ENCODE results near the gene ZEB1.
A peak's percentile ranks its signal among the peaks of the same experiment; 100 is the strongest.

ZEB1 gene

GRCh38 chr10:31490858-31491504 is 172.0 kb downstream of the ZEB1 start:
- H3K9me3 ChIP-seq (replicated peaks in 1 of 2; ENCODE audit: control insufficient read depth in 2 of 2, insufficient read depth in 1 of 2, low read depth in 1 of 2, low read length in 2 of 2): peaks cover 0 to 4% of the 10 kb centered on the region in 2 donors
- no peak overlapping the region for H2AK5ac ChIP-seq (ENCODE audit: low read depth, low read length)
- no peak overlapping the region for H3K4me2 ChIP-seq (ENCODE audit: insufficient read depth, low read length, poor library complexity, severe bottlenecking)
- H3K27me3 ChIP-seq (ENCODE audit: control insufficient read depth in 3 of 3, insufficient read depth in 3 of 3, low read depth in 1 of 3, low read length in 3 of 3): no peaks in the 10 kb centered on the region
- no peaks in the 10 kb centered on the region for H3K4me1 ChIP-seq (ENCODE audit: control insufficient read depth in 2 of 2, insufficient read depth in 1 of 2, low read depth in 1 of 2, low read length in 2 of 2)
- H3K23ac ChIP-seq (ENCODE audit: low read depth, low read length, poor library complexity): no peak overlapping the region
- H2BK15ac ChIP-seq (ENCODE audit: low read length): no peak overlapping the region
- H3K36me3 ChIP-seq (replicated peaks in 1 of 2; ENCODE audit: control insufficient read depth in 2 of 2, insufficient read depth in 2 of 2, low read length in 2 of 2): no peaks in the 10 kb centered on the region
- DNase-seq (ENCODE audit: low spot score): peak; percentile 17
- H3K9ac ChIP-seq (ENCODE audit: low read depth, low read length, poor library complexity): no peak overlapping the region
- no CpG with 5 or more reads among the region's 1 CpG for WGBS, 2 donors (ENCODE audit: extremely low coverage in 2 of 2, insufficient read length in 2 of 2, insufficient replicate concordance in 1 of 2)
- H3K18ac ChIP-seq (ENCODE audit: low read length): no peak overlapping the region
- H2BK120ac ChIP-seq (ENCODE audit: low read depth, low read length): no peak overlapping the region
- no peaks in the 10 kb centered on the region for H3K79me1 ChIP-seq (ENCODE audit: low read depth, low read length)
- H2AFZ ChIP-seq (ENCODE audit: low read length): no peak overlapping the region
- H4K91ac ChIP-seq (ENCODE audit: low read depth, low read length, poor library complexity): no peak overlapping the region
- H4K8ac ChIP-seq (ENCODE audit: low read depth, low read length): no peak overlapping the region
- H2BK5ac ChIP-seq (ENCODE audit: low read length): no peak overlapping the region
- H3K4ac ChIP-seq (ENCODE audit: low read length): no peak overlapping the region
- H2BK12ac ChIP-seq (ENCODE audit: low read length): no peak overlapping the region
- no peak overlapping the region for H3K14ac ChIP-seq (ENCODE audit: low read length)
- no peak overlapping the region for H3K27ac ChIP-seq (replicated peaks; ENCODE audit: low read length)
- H3K4me3 ChIP-seq (ENCODE audit: low read length in 2 of 2): no peak overlapping the region

GRCh38 chr10:31507427-31507826 is 188.4 kb downstream of the ZEB1 start:
- H3K18ac ChIP-seq (ENCODE audit: low read length): no peak overlapping the region
- H3K36me3 ChIP-seq (replicated peaks in 1 of 2; ENCODE audit: control insufficient read depth in 2 of 2, insufficient read depth in 2 of 2, low read length in 2 of 2): peaks cover 3 to 26% of the 10 kb centered on the region in 2 donors
- H4K91ac ChIP-seq (ENCODE audit: low read depth, low read length, poor library complexity): no peak overlapping the region
- H3K27me3 ChIP-seq (ENCODE audit: control insufficient read depth in 3 of 3, insufficient read depth in 3 of 3, low read depth in 1 of 3, low read length in 3 of 3): no peaks in the 10 kb centered on the region
- H3K23ac ChIP-seq (ENCODE audit: low read depth, low read length, poor library complexity): no peak overlapping the region
- H3K9ac ChIP-seq (ENCODE audit: low read depth, low read length, poor library complexity): no peak overlapping the region
- no peak overlapping the region for H4K8ac ChIP-seq (ENCODE audit: low read depth, low read length)
- H3K4me1 ChIP-seq (ENCODE audit: control insufficient read depth in 2 of 2, insufficient read depth in 1 of 2, low read depth in 1 of 2, low read length in 2 of 2): no peaks in the 10 kb centered on the region
- no peak overlapping the region for H2AFZ ChIP-seq (ENCODE audit: low read length)
- WGBS, 2 donors (ENCODE audit: extremely low coverage in 2 of 2, insufficient read length in 2 of 2, insufficient replicate concordance in 1 of 2): no CpG with 5 or more reads among the region's 2 CpGs
- H3K4me2 ChIP-seq (ENCODE audit: insufficient read depth, low read length, poor library complexity, severe bottlenecking): no peak overlapping the region
- H3K79me1 ChIP-seq (ENCODE audit: low read depth, low read length): peaks cover 4% of the 10 kb centered on the region
- no peak overlapping the region for H3K14ac ChIP-seq (ENCODE audit: low read length)
- no peak overlapping the region for H2BK120ac ChIP-seq (ENCODE audit: low read depth, low read length)
- no peak for DNase-seq (ENCODE audit: low spot score)
- peaks cover 4 to 50% of the 10 kb centered on the region in 2 donors for H3K9me3 ChIP-seq (replicated peaks in 1 of 2; ENCODE audit: control insufficient read depth in 2 of 2, insufficient read depth in 1 of 2, low read depth in 1 of 2, low read length in 2 of 2)
- H3K27ac ChIP-seq (replicated peaks; ENCODE audit: low read length): no peak overlapping the region
- H3K4me3 ChIP-seq (ENCODE audit: low read length in 2 of 2): no peak overlapping the region
- no peak overlapping the region for H3K4ac ChIP-seq (ENCODE audit: low read length)
- H2BK5ac ChIP-seq (ENCODE audit: low read length): no peak overlapping the region
- no peak overlapping the region for H2AK5ac ChIP-seq (ENCODE audit: low read depth, low read length)
- H2BK15ac ChIP-seq (ENCODE audit: low read length): no peak overlapping the region
- H2BK12ac ChIP-seq (ENCODE audit: low read length): no peak overlapping the region

- Histone ChIP-seq H3K18ac (ENCODE audit: low read length) (no peak overlapping the region), H4K91ac (ENCODE audit: low read depth, low read length, poor library complexity) (no peak overlapping the region)
These were observed 189.2 kb downstream of the ZEB1 start for GRCh38 chr10:31508234-31508633.

GRCh38 chr10:31508882-31509281 is 189.9 kb downstream of the ZEB1 start:
- Histone ChIP-seq H2BK15ac (ENCODE audit: low read length) (no peak overlapping the region), H3K18ac (ENCODE audit: low read length) (no peak overlapping the region), H3K27me3 (ENCODE audit: control insufficient read depth in 3 of 3, insufficient read depth in 3 of 3, low read depth in 1 of 3, low read length in 3 of 3) (no peaks in the 10 kb centered on the region), H3K79me1 (ENCODE audit: low read depth, low read length) (peaks cover 4% of the 10 kb centered on the region), H2BK5ac (ENCODE audit: low read length) (no peak overlapping the region), H2BK12ac (ENCODE audit: low read length) (no peak overlapping the region), H4K8ac (ENCODE audit: low read depth, low read length) (no peak overlapping the region), H3K9ac (ENCODE audit: low read depth, low read length, poor library complexity) (no peak overlapping the region), H2AK5ac (ENCODE audit: low read depth, low read length) (no peak overlapping the region), H3K4me1 (ENCODE audit: control insufficient read depth in 2 of 2, insufficient read depth in 1 of 2, low read depth in 1 of 2, low read length in 2 of 2) (no peaks in the 10 kb centered on the region), H3K9me3 (replicated peaks in 1 of 2; ENCODE audit: control insufficient read depth in 2 of 2, insufficient read depth in 1 of 2, low read depth in 1 of 2, low read length in 2 of 2) (peaks cover 4 to 44% of the 10 kb centered on the region in 2 donors), H3K27ac (replicated peaks; ENCODE audit: low read length) (no peak overlapping the region), H3K4me3 (ENCODE audit: low read length in 2 of 2) (no peak overlapping the region), H2BK120ac (ENCODE audit: low read depth, low read length) (no peak overlapping the region), H3K4ac (ENCODE audit: low read length) (no peak overlapping the region), H3K14ac (ENCODE audit: low read length) (no peak overlapping the region), H3K36me3 (replicated peaks in 1 of 2; ENCODE audit: control insufficient read depth in 2 of 2, insufficient read depth in 2 of 2, low read length in 2 of 2) (peaks cover 4 to 34% of the 10 kb centered on the region in 2 donors), H3K4me2 (ENCODE audit: insufficient read depth, low read length, poor library complexity, severe bottlenecking) (no peak overlapping the region), H2AFZ (ENCODE audit: low read length) (no peak overlapping the region), H4K91ac (ENCODE audit: low read depth, low read length, poor library complexity) (no peak overlapping the region), H3K23ac (ENCODE audit: low read depth, low read length, poor library complexity) (no peak overlapping the region)
- DNase-seq (ENCODE audit: low spot score): no peak
- WGBS, 2 donors (ENCODE audit: extremely low coverage in 2 of 2, insufficient read length in 2 of 2, insufficient replicate concordance in 1 of 2): no CpG with 5 or more reads among the region's 5 CpGs

More at GRCh38 chr10:31508234-31508633, 189.2 kb downstream of the ZEB1 start:
- Histone ChIP-seq H3K27me3 (ENCODE audit: control insufficient read depth in 3 of 3, insufficient read depth in 3 of 3, low read depth in 1 of 3, low read length in 3 of 3) (no peaks in the 10 kb centered on the region), H2AK5ac (ENCODE audit: low read depth, low read length) (no peak overlapping the region), H3K9ac (ENCODE audit: low read depth, low read length, poor library complexity) (no peak overlapping the region), H3K36me3 (replicated peaks in 1 of 2; ENCODE audit: control insufficient read depth in 2 of 2, insufficient read depth in 2 of 2, low read length in 2 of 2) (peaks cover 4 to 31% of the 10 kb centered on the region in 2 donors), H3K23ac (ENCODE audit: low read depth, low read length, poor library complexity) (no peak overlapping the region), H4K8ac (ENCODE audit: low read depth, low read length) (no peak overlapping the region), H3K4ac (ENCODE audit: low read length) (no peak overlapping the region), H2BK120ac (ENCODE audit: low read depth, low read length) (no peak overlapping the region), H3K4me3 (ENCODE audit: low read length in 2 of 2) (no peak overlapping the region), H3K79me1 (ENCODE audit: low read depth, low read length) (peaks cover 4% of the 10 kb centered on the region), H2BK12ac (ENCODE audit: low read length) (no peak overlapping the region), H3K4me2 (ENCODE audit: insufficient read depth, low read length, poor library complexity, severe bottlenecking) (no peak overlapping the region), H3K27ac (replicated peaks; ENCODE audit: low read length) (no peak overlapping the region), H3K14ac (ENCODE audit: low read length) (no peak overlapping the region), H2AFZ (ENCODE audit: low read length) (no peak overlapping the region), H2BK15ac (ENCODE audit: low read length) (no peak overlapping the region), H3K4me1 (ENCODE audit: control insufficient read depth in 2 of 2, insufficient read depth in 1 of 2, low read depth in 1 of 2, low read length in 2 of 2) (no peaks in the 10 kb centered on the region), H3K9me3 (replicated peaks in 1 of 2; ENCODE audit: control insufficient read depth in 2 of 2, insufficient read depth in 1 of 2, low read depth in 1 of 2, low read length in 2 of 2) (peaks cover 4 to 50% of the 10 kb centered on the region in 2 donors), H2BK5ac (ENCODE audit: low read length) (no peak overlapping the region)
- no CpG with 5 or more reads among the region's 4 CpGs for WGBS, 2 donors (ENCODE audit: extremely low coverage in 2 of 2, insufficient read length in 2 of 2, insufficient replicate concordance in 1 of 2)
- DNase-seq (ENCODE audit: low spot score): no peak
